HG03439 (cell line): ENCODE results near the gene LCNL1.
"Not testable (repeated sequence)": the region's sequence is repeated elsewhere in the genome, so short reads cannot be mapped to it uniquely, and the experiment has no call there.

Source experiments
- ATAC-seq: cut with Tn5 transposase; IDR thresholded peaks from one replicate; pipeline ENCODE4 v1.9.1; 2021; ENCODE audit warnings: mild to moderate bottlenecking, moderate library complexity; ENCODE audit not compliant: unreplicated experiment

LCNL1 gene

GRCh38 chr9:136991993-136992818 lies 9.4 kb downstream of the LCNL1 start, which contains the start of gene PAXX:
PAXX (plus strand) TSS chr9:136992422; CDS start chr9:136992444, 22 bp downstream.
- peak; percentile 64 for ATAC-seq

GRCh38 chr9:136992819-136993369 lies 10.1 kb downstream of the LCNL1 start:
- peak; percentile 9 for ATAC-seq

GRCh38 chr9:136994180-136994887 lies 11.5 kb downstream of the LCNL1 start:
- no peak for ATAC-seq

- no peak for ATAC-seq
Observed at GRCh38 chr9:136994888-136995230, 12.1 kb downstream of the LCNL1 start.

- no peak for ATAC-seq
Observed at GRCh38 chr9:136995362-136995761, 12.6 kb downstream of the LCNL1 start.

DNA sequence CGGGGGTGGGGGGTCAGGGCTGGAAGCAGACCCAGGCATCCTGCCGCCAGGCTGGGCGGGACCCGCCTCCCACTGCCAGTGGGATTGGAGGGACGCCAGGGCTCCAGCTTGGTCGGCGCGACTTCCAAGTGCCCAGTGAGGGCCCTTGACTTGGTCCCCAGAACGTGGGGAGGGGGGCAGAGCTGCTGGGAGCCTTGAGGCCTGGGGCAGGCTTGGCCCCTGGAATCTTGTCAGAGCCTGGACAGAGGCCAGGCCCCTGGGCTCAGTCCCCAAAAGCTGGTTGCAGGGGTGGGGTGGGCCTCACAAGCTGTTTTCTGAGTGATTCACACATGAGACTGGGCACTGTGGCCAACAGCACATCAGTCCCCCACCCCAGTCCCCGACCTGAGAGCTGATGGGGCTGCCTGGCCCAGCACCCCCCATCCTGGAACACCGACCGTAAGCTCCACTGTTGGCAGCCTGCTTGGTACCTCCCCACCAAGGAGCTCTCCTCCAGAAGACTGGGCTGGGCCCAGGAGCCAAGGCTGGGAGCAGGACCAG lies 13.0 kb downstream of the LCNL1 start:
- ATAC-seq, result no peak

DNA sequence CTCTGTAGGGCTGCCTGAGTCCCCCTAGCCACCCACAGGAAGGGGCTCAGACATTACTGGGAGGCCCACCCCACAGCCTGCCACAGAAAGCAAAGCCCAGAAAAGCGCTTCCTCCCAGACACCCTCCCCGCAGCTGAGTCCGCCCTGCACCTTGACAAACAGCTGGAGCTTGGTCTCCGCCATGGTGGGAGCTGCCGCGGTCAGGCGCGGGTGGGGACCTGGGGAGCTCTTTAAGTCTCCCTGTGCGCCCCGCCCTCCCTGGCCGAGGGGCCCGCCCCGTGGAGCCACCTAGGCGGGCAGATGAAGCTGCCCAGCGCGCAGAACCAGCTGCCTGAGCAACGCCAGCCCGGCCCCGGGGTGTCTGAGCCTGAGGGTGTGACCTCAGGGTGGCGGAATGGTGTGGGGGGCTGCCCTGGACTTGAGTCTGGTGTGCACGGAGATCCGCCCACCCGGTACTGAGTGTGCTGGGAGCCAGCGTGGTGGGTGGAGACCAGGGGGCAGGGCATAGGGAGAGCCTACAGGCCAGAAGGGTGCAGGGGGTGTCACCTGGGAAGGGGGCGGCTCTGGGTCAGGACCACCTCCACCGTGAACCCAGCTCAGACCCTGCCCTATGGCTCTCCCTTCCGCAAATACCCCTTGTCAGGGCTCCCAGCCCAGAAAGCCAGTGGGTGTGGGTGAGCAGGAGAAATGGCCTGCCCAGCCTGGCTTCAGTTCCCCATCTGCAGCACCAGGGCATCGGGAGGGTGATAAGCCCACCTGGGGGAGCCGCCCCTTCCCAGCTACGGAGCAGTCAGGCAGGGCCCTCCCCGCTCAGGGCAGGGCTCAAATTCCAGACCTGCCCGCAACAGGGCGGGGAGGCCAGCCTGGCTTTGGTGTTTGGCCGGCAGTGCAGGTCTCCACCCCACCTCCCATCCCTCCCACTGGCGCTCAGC lies 13.8 kb downstream of the LCNL1 start, which contains the start of gene CLIC3:
TSS of gene CLIC3 (minus strand) at position 208 of the 932 bp plus-strand sequence. CDS start at position 183, 25 bp downstream.
- ATAC-seq, result no peak

GRCh38 chr9:136997371-136997770 lies 14.6 kb downstream of the LCNL1 start:
- ATAC-seq, result no peak

DNA sequence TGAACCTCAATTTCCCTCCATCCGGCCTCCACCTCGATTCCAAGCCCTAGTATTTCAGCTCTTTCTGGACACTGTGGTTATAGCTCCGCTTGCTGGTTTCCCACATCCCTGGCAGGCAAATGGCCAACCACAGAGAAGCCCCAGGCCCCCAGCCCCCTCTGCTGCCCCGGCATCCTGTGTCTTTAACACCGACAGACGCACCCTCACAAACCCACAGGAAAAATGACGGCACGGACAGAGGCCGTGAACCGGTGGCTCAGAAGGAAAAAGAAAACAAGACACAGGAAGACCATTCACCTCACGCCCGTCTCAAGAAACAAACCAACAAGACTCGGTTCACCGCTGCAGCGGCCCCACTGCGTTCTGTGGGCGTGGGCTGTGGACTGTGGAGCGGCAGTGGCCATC lies 15.0 kb downstream of the LCNL1 start:
- ATAC-seq, result no peak

DNA sequence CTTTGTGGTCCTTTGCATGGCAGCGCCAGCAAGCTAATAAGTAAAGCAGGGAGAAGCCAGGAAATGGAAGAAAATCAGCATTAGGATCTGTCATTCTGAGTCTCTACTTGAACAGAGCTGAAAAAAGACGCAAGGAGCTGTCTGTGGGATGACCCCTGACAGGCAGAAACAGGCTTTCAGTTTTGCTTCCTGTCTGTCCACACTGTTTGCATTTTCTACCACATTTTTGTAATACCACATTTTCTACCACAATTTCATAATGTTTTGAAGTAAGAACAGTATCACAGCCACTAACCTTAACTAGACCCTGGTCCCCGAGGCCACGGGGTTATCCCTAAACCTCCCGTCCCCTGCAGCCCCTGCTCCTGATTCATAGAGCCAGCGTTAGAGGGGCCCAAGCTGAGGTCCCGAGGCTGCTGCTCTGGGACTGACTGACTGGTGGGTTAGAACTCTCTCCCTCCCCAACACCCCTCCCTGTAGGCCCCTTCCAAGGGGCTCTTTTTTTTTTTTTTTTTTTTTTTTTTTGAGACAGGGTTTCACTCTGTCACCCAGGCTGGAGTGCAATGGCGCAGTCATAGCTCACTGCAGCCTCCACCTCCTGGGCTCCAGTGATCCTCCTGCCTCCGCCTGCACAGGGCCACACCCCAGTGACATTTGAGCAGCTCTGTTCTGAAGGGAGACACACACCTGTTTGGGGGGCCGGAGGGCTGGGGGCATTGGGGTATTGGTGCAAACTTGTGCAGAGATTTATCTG lies 17.6 kb downstream of the LCNL1 start:
- peak; percentile 68 for ATAC-seq

DNA sequence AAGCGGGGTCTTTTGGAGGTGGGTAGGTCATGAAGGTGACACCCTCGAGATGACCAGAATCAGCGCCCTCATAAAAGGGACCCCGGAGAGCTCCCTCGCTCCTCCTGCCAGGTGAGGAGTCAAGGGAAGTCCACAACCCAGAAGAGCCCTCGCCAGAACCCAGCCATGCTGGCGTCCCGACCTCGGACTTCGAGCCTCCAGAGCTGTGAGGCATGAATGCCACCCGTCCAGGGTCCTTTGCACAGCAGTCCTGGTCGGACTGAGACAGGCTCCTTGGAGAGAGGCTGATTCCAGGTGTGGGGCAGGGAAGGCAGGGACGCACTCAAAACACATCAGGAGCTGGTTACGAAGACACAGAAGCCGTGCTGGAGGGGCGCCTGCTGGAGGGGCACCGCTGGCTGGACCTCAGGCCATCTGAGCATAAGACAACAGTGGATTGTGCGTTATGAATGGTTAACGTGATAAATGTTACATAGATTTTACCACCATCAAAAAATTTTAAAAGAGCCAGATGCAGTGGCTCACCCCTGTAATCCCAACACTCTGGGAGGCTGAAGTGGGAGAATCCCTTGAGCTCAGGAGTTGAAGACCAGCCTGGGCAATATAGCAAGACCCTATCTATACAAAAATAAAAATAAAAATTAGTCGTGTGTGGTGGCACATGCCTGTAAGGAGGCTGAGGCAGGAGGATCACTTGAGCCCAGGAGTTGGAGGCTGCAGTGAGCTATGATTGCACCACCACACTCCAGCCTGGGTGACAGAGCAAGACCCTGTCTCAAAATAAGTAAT lies 19.3 kb downstream of the LCNL1 start:
- ATAC-seq, result no peak

GRCh38 chr9:137002646-137003041 lies 19.9 kb downstream of the LCNL1 start:
- ATAC-seq, result no peak

DNA sequence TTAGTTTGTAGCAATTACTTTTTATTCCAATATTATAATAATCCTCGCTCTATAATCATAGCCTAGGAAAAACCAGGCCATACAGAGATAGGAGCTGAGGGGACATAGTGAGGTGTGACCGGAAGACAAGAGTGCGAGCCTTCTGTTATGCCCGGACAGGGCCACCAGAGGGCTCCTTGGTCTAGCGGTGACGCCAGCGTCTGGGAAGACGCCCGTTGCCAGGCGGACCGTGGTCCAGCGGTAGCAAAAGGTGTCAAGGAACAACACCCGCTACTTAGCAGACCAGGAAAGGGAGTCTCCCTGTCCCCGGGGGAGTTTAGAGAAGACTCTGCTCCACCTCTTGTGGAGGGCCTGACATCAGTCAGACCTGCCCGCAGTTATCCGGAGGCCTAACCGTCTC lies 21.5 kb downstream of the LCNL1 start:
- not testable (repeated sequence) for ATAC-seq

GRCh38 chr9:137006116-137007003 lies 23.6 kb downstream of the LCNL1 start:
- no peak for ATAC-seq

- no peak for ATAC-seq
Observed at GRCh38 chr9:137007108-137007815, 24.5 kb downstream of the LCNL1 start.

DNA sequence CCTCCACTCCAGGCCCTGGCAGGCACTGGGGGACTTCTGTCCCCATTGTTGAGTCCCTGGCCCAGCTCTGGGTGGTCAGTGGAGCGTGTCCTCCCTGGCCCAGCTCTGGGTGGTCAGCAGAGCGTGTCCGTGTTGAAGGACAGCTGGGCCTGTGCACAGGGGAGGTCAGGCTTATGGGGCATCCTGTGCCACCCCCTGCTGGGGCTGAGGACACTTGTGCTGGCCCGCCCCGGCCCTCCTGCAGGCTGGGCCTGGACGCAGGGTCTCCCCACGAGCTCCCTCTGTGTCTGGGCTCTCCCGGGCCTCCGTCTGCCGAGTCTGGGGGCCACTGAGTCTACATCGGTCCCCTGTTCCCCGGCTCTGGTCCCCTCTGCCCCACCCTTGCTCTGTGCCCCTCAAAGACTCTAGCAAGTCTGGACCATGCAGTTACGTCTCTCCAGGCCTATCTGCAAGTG lies 25.1 kb downstream of the LCNL1 start:
- ATAC-seq, result no peak

GRCh38 chr9:137008312-137008711 lies 25.5 kb downstream of the LCNL1 start:
- ATAC-seq, result no peak
